ENCODE measurements around the gene ACTN4. TPM values are rescaled to one million over a fixed set of nuclear protein-coding genes. Genes with fewer than 3 reads are reported as not detected.

The ACTN4 gene
- total RNA-seq, 1 donor: 229 TPM

DNA sequence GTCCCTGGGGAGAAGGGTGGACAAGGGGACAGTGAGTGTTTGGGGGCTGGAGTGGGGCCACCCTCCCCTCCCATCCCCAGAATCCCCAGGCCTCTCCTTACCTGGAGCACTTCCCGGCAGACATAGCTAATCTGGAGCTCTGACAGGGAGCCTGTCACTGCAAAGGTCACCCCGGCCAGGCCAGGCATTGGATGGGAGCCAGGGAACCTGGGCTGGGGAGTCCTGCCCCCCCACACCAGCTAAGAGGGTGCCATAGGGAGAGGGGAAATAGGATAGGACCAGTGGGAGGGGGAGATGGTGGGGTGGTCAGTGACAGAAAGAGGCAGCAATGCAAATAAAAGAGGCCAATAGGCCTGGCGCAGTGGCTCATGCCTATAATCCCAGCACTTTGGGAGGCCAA, 33.2 kb upstream of the ACTN4 start:
- Histone ChIP-seq H3K27me3 (ENCODE audit: insufficient read depth, low read length) (no peaks in the 10 kb centered on the region), H3K79me2 (ENCODE audit: insufficient read depth, low read length) (peaks cover 4% of the 10 kb centered on the region), H3K9me3 (ENCODE audit: low read depth, low read length) (no peaks in the 10 kb centered on the region), H3K4me1 (ENCODE audit: insufficient read depth, low read length) (peaks cover 8% of the 10 kb centered on the region), H4K20me1 (ENCODE audit: insufficient read depth, low read length) (no peaks in the 10 kb centered on the region), H3K36me3 (ENCODE audit: insufficient read depth, low read length) (no peaks in the 10 kb centered on the region), H3K27ac (ENCODE audit: low read depth, low read length) (no peak overlapping the region), H2AFZ (ENCODE audit: low read length) (no peak overlapping the region), H3K4me2 (ENCODE audit: insufficient read depth, low read length) (no peak overlapping the region), H3K4me3 (ENCODE audit: insufficient read depth, low read length) (no peak overlapping the region)
- no peak for TF ChIP-seq CTCF (IDR thresholded peaks at IDR 0.05; ENCODE audit: extremely low read depth, low read depth, low read length)
- DNase-seq (ENCODE audit: insufficient read length, low spot score, missing footprints): no peak

DNA sequence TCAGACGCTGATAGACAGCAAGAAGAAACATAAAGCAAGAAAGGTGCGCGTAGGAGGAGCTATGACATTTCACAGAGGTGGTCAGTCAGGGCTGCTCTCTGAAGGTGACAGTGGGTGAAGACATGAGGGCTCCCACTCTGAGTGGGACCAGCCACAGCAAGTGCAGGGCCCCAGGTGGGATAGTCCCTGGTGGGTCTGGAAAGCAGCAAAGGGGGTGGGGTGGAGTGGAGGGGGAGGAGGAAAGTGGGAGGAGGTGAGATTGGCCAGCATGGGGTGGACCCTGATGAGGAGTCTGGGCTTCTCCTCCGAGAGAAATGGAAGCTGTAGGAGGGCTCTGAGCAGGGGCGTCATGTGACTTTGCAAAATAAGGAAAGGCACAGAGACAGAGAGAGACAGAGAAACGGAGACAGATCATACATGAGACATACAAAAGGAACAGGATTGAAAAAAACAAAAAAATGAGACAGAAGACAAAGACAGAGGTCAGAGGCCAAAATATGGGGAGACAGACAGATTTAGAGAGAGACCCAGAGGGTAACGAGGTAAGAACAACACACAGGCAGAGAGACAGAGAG, 32.4 kb upstream of the ACTN4 start:
- no peak overlapping the region for H2AFZ ChIP-seq (ENCODE audit: low read length)
- H3K36me3 ChIP-seq (ENCODE audit: insufficient read depth, low read length): peaks cover under 1% of the 10 kb centered on the region
- no peak for TF ChIP-seq CTCF (IDR thresholded peaks at IDR 0.05; ENCODE audit: extremely low read depth, low read depth, low read length)
- H3K9me3 ChIP-seq (ENCODE audit: low read depth, low read length): no peaks in the 10 kb centered on the region
- no peaks in the 10 kb centered on the region for H3K27me3 ChIP-seq (ENCODE audit: insufficient read depth, low read length)
- H3K79me2 ChIP-seq (ENCODE audit: insufficient read depth, low read length): peaks cover 12% of the 10 kb centered on the region
- H3K4me1 ChIP-seq (ENCODE audit: insufficient read depth, low read length): peaks cover 15% of the 10 kb centered on the region
- H4K20me1 ChIP-seq (ENCODE audit: insufficient read depth, low read length): peaks cover 7% of the 10 kb centered on the region
- H3K27ac ChIP-seq (ENCODE audit: low read depth, low read length): no peak overlapping the region
- no peak for DNase-seq (ENCODE audit: insufficient read length, low spot score, missing footprints)
- no peak overlapping the region for H3K4me3 ChIP-seq (ENCODE audit: insufficient read depth, low read length)
- no peak overlapping the region for H3K4me2 ChIP-seq (ENCODE audit: insufficient read depth, low read length)

- Histone ChIP-seq H4K20me1 (ENCODE audit: insufficient read depth, low read length) (peaks cover 10% of the 10 kb centered on the region), H2AFZ (ENCODE audit: low read length) (peak overlapping the region; percentile 22), H3K27me3 (ENCODE audit: insufficient read depth, low read length) (no peaks in the 10 kb centered on the region), H3K79me2 (ENCODE audit: insufficient read depth, low read length) (peaks cover 19% of the 10 kb centered on the region), H3K4me3 (ENCODE audit: insufficient read depth, low read length) (no peak overlapping the region), H3K4me1 (ENCODE audit: insufficient read depth, low read length) (peaks cover 17% of the 10 kb centered on the region), H3K36me3 (ENCODE audit: insufficient read depth, low read length) (peaks cover 10% of the 10 kb centered on the region), H3K27ac (ENCODE audit: low read depth, low read length) (no peak overlapping the region), H3K4me2 (ENCODE audit: insufficient read depth, low read length) (no peak overlapping the region), H3K9me3 (ENCODE audit: low read depth, low read length) (no peaks in the 10 kb centered on the region)
- no peak for TF ChIP-seq CTCF (IDR thresholded peaks at IDR 0.05; ENCODE audit: extremely low read depth, low read depth, low read length)
- peak; percentile 31 for DNase-seq (ENCODE audit: insufficient read length, low spot score, missing footprints)
Measured at GRCh38 chr19:38616265-38616664, 31.2 kb upstream of the ACTN4 start.

DNA sequence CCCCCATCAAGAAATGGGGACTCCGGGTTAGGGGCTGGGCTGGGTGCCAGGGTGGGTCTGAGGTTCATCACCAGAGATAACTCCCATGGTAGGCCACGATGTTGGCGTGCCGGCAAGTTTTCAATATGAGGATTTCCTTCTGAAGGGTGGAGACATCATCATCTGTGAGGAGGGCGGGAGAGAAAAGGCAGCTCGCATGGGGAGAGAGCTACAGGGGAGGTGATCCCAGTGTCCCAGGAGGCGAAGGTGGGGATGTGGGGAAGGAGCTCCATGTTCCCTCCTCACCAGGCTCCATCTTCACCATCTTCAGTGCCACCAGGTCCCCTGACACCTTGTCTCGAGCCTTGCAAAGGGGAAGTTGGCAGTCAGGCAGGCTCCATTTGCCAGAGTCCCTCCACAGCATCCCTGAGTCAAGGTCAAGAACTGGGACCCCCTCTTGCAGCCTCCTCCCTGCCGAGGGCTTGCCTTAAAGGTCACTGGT, 30.1 kb upstream of the ACTN4 start:
- no peak for TF ChIP-seq CTCF (IDR thresholded peaks at IDR 0.05; ENCODE audit: extremely low read depth, low read depth, low read length)
- Histone ChIP-seq H3K4me3 (ENCODE audit: insufficient read depth, low read length) (no peak overlapping the region), H3K9me3 (ENCODE audit: low read depth, low read length) (no peaks in the 10 kb centered on the region), H3K4me2 (ENCODE audit: insufficient read depth, low read length) (no peak overlapping the region), H3K36me3 (ENCODE audit: insufficient read depth, low read length) (peaks cover 19% of the 10 kb centered on the region), H3K79me2 (ENCODE audit: insufficient read depth, low read length) (peaks cover 23% of the 10 kb centered on the region), H2AFZ (ENCODE audit: low read length) (peak overlapping the region; percentile 97), H3K4me1 (ENCODE audit: insufficient read depth, low read length) (peaks cover 17% of the 10 kb centered on the region), H4K20me1 (ENCODE audit: insufficient read depth, low read length) (peaks cover 10% of the 10 kb centered on the region), H3K27ac (ENCODE audit: low read depth, low read length) (no peak overlapping the region), H3K27me3 (ENCODE audit: insufficient read depth, low read length) (no peaks in the 10 kb centered on the region)
- DNase-seq (ENCODE audit: insufficient read length, low spot score, missing footprints): peak; percentile 19
